OCI-LY1 (cell line): ENCODE measurements around the gene BMF.
"Not testable (repeated sequence)": the region's sequence is repeated elsewhere in the genome, so short reads cannot be mapped to it uniquely, and the experiment has no call there.

ENCODE experiments used
- H2AFZ ChIP-seq: fragments of 200-600 bp; sonication (generic), shearing (Covaris generic); 2 replicates; pipeline ENCODE4 v1.6.0; 2014; ENCODE audit warnings: antibody characterized with exemption, mild to moderate bottlenecking, low read length
- H3F3A ChIP-seq: fragments of 200-600 bp; sonication (generic), shearing (Covaris generic); 2 replicates; pipeline ENCODE4 v1.6.0; 2014; ENCODE audit warnings: mild to moderate bottlenecking, antibody characterized with exemption, low read length, moderate library complexity; ENCODE audit not compliant: insufficient read depth
- H3K27ac ChIP-seq: fragments of 200-600 bp; sonication (generic); 2 replicates; pipeline ENCODE4 v1.5.1; 2014; ENCODE audit warnings: low read length, mixed run types, mild to moderate bottlenecking, low read depth; ENCODE audit not compliant: poor library complexity, severe bottlenecking
- H3K27me3 ChIP-seq: fragments of 200-600 bp; sonication (generic); 2 replicates; pipeline ENCODE4 v1.6.0; 2014; ENCODE audit warnings: antibody characterized with exemption, mild to moderate bottlenecking, low read length, moderate library complexity; ENCODE audit not compliant: insufficient read depth
- H3K36me3 ChIP-seq: fragments of 200-600 bp; sonication (generic); 2 replicates; pipeline ENCODE4 v1.6.1; 2014; ENCODE audit warnings: mild to moderate bottlenecking, antibody characterized with exemption, low read length, moderate library complexity, mixed read lengths; ENCODE audit not compliant: insufficient read depth
- H3K4me1 ChIP-seq: fragments of 200-600 bp; sonication (generic); 2 replicates; pipeline ENCODE4 v1.5.1; 2014; ENCODE audit warnings: mild to moderate bottlenecking, low read length, moderate library complexity; ENCODE audit not compliant: insufficient read depth, severe bottlenecking
- H3K4me2 ChIP-seq: fragments of 200-600 bp; sonication (generic), shearing (Covaris generic); 2 replicates; pipeline ENCODE4 v1.6.1; 2014; ENCODE audit warnings: low read length
- H3K4me3 ChIP-seq: fragments of 200-600 bp; sonication (generic); 2 replicates; pipeline ENCODE4 v1.5.1; 2014; ENCODE audit warnings: low read length, low read depth, mild to moderate bottlenecking, mixed read lengths; ENCODE audit not compliant: poor library complexity, severe bottlenecking
- H3K79me2 ChIP-seq: fragments of 200-600 bp; shearing (Covaris generic); 2 replicates; pipeline ENCODE4 v1.6.1; 2016; ENCODE audit warnings: mixed run types, low read length, mixed read lengths; ENCODE audit not compliant: insufficient read depth
- H3K9ac ChIP-seq: fragments of 200-600 bp; sonication (generic), shearing (Covaris generic); 2 replicates; pipeline ENCODE4 v1.6.1; 2014; ENCODE audit warnings: mild to moderate bottlenecking, low read length, mixed read lengths
- H3K9me2 ChIP-seq: fragments of 200-600 bp; sonication (generic), shearing (Covaris generic); 2 replicates; pipeline ENCODE4 v1.6.1; 2014; ENCODE audit warnings: low read depth, mild to moderate bottlenecking, low read length, mixed read lengths
- H3K9me3 ChIP-seq: fragments of 200-600 bp; shearing (Covaris generic); 2 replicates; pipeline ENCODE4 v1.6.1; 2014; ENCODE audit warnings: low read length, mixed read lengths
- H4K20me1 ChIP-seq: fragments of 200-600 bp; sonication (generic), shearing (Covaris generic); 2 replicates; pipeline ENCODE4 v1.6.0; 2016; ENCODE audit warnings: mild to moderate bottlenecking, low read length; ENCODE audit not compliant: insufficient read depth
- EZH2 ChIP-seq: fragments of 200-600 bp; sonication (generic), shearing (Covaris generic); IDR thresholded peaks from 2 replicates; pipeline ENCODE4 v1.8.0; 2017; ENCODE audit warnings: borderline replicate concordance, mixed run types, mild to moderate bottlenecking, antibody characterized with exemption, low read length, moderate library complexity, mixed read lengths
- TF ChIP-seq, protein P1 (sequence below): fragments of 200-600 bp; sonication (generic), shearing (Covaris generic); IDR thresholded peaks from 2 replicates; pipeline ENCODE4 v1.5.1; 2017; ENCODE audit warnings: mild to moderate bottlenecking, antibody characterized with exemption, low read length, moderate library complexity, mixed read lengths

The BMF gene

DNA sequence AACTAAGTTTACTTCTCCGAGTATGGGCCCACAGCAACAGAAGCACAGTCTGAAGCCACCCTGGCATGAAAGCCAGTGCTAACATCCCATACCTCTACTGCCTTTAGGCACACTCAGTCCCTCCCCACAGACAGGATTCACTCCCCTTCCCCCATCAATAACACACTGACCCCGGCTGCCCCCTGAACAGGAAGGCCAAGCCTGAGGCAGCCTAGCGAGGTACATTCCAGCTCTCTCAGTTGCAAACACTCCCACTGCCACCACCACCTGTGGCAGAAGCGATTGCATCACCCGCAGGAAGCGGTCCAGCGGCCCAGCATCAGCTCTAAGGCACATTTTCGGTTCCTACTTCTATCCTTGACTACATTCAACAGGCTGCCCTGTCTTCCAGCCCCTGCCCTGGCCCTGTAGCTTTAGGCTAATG, 7.0 kb upstream of the BMF start:
- TF ChIP-seq, protein P1, sequence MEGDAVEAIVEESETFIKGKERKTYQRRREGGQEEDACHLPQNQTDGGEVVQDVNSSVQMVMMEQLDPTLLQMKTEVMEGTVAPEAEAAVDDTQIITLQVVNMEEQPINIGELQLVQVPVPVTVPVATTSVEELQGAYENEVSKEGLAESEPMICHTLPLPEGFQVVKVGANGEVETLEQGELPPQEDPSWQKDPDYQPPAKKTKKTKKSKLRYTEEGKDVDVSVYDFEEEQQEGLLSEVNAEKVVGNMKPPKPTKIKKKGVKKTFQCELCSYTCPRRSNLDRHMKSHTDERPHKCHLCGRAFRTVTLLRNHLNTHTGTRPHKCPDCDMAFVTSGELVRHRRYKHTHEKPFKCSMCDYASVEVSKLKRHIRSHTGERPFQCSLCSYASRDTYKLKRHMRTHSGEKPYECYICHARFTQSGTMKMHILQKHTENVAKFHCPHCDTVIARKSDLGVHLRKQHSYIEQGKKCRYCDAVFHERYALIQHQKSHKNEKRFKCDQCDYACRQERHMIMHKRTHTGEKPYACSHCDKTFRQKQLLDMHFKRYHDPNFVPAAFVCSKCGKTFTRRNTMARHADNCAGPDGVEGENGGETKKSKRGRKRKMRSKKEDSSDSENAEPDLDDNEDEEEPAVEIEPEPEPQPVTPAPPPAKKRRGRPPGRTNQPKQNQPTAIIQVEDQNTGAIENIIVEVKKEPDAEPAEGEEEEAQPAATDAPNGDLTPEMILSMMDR: no peak
- TF ChIP-seq EZH2: no peak
- Histone ChIP-seq H3F3A (no peaks in the 10 kb centered on the region), H3K4me3 (no peak overlapping the region), H3K4me1 (peaks cover 30% of the 10 kb centered on the region), H3K9me3 (no peaks in the 10 kb centered on the region), H3K9me2 (no peaks in the 10 kb centered on the region), H3K36me3 (no peaks in the 10 kb centered on the region), H3K27me3 (no peaks in the 10 kb centered on the region), H2AFZ (no peak overlapping the region), H3K9ac (peak overlapping the region; percentile 18; the same call in 1 of the 2 replicates), H3K27ac (peak overlapping the region; percentile 73), H3K4me2 (peak overlapping the region; percentile 17), H3K79me2 (no peaks in the 10 kb centered on the region), H4K20me1 (no peaks in the 10 kb centered on the region)

- Histone ChIP-seq H3K4me1 (peaks cover 30% of the 10 kb centered on the region), H3K27ac (peak overlapping the region; percentile 73)
- H3K9me3 ChIP-seq, H3K9me2 ChIP-seq, H3K36me3 ChIP-seq, H3F3A ChIP-seq, H3K79me2 ChIP-seq, H4K20me1 ChIP-seq, H3K9ac ChIP-seq, H2AFZ ChIP-seq, H3K4me2 ChIP-seq, H3K27me3 ChIP-seq, H3K4me3 ChIP-seq: not testable (repeated sequence)
Measured at GRCh38 chr15:40115106-40115505, 6.4 kb upstream of the BMF start.

- Histone ChIP-seq H3K9me3 (no peaks in the 10 kb centered on the region), H3K36me3 (no peaks in the 10 kb centered on the region), H3K9ac (no peak overlapping the region), H3K9me2 (no peaks in the 10 kb centered on the region), H3F3A (no peaks in the 10 kb centered on the region), H3K4me3 (no peak overlapping the region), H3K27ac (no peak overlapping the region), H3K79me2 (no peaks in the 10 kb centered on the region), H3K4me2 (no peak overlapping the region; the same call in 1 of the 2 replicates), H4K20me1 (no peaks in the 10 kb centered on the region), H3K4me1 (peaks cover 34% of the 10 kb centered on the region), H3K27me3 (no peaks in the 10 kb centered on the region), H2AFZ (no peak overlapping the region)
- TF ChIP-seq, protein P1: no peak
- TF ChIP-seq EZH2: no peak
Measured at GRCh38 chr15:40114218-40114617, 5.5 kb upstream of the BMF start.

DNA sequence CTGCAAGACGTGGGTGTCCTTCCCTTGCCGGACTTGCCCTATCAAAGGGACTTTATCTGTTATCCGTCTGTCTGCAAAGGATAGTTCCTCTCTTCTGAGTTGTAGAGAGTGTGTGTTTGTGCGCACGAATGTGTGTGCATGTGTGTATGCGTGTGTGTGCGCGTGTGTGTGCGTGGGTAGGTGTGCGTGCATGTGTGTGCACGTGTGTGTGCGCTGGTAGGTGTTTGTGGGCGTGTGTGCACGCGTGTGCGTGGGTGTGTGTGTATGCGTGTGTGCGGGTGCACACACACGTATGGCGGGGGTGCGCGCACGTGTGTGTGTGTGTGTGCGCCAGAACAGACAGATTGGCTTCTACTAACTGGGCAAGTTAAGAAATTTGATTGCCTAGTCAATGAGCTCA, 4.1 kb upstream of the BMF start:
- H3K9me3 ChIP-seq: no peaks in the 10 kb centered on the region
- H3F3A ChIP-seq: no peaks in the 10 kb centered on the region
- H3K4me1 ChIP-seq: peaks cover 39% of the 10 kb centered on the region
- no peaks in the 10 kb centered on the region for H3K9me2 ChIP-seq
- H3K27ac ChIP-seq: no peak overlapping the region
- no peaks in the 10 kb centered on the region for H3K79me2 ChIP-seq
- H4K20me1 ChIP-seq: no peaks in the 10 kb centered on the region
- no peak overlapping the region for H3K4me3 ChIP-seq
- H3K36me3 ChIP-seq: no peaks in the 10 kb centered on the region
- H3K9ac ChIP-seq: no peak overlapping the region
- no peak overlapping the region for H2AFZ ChIP-seq
- no peaks in the 10 kb centered on the region for H3K27me3 ChIP-seq
- no peak for TF ChIP-seq EZH2
- TF ChIP-seq, protein P1: no peak
- no peak overlapping the region for H3K4me2 ChIP-seq
